Kidney epithelial cell (primary cell): Measurements from ENCODE around the gene EGR4. TPM values are rescaled to one million over a fixed set of nuclear protein-coding genes. Genes with fewer than 3 reads are reported as not detected.

Experiments used
- DNase-seq: peaks from one replicate; pipeline ENCODE4 v3.0.0-alpha.2; 2010; ENCODE audit warnings: low read depth
- H3K27me3 ChIP-seq: 2 replicates; pipeline ENCODE4 v1.6.0; 2011; ENCODE audit warnings: low read length; ENCODE audit not compliant: control insufficient read depth, insufficient read depth
- H3K36me3 ChIP-seq: 2 replicates; pipeline ENCODE4 v1.5.1; 2011; ENCODE audit warnings: low read length; ENCODE audit not compliant: control insufficient read depth, insufficient read depth
- H3K4me3 ChIP-seq: 2 replicates; pipeline ENCODE4 v1.5.1; 2011; ENCODE audit warnings: low read depth, mild to moderate bottlenecking, control low read depth, low read length
- CTCF ChIP-seq: IDR thresholded peaks from 2 replicates; pipeline ENCODE4 v1.5.1; 2011; ENCODE audit warnings: mild to moderate bottlenecking, moderate library complexity, low read length, control low read depth, inconsistent platforms; ENCODE audit not compliant: insufficient read depth, poor library complexity, severe bottlenecking
- total RNA-seq: library from RNA; depleted of rRNA; stranded (reverse); fragments of >200 nt; gene quantifications from 2 replicates; pipeline ENCODE4 v1.2.3, GENCODE V29; 2015

The EGR4 gene
- total RNA-seq, 1 donor from 2014 or later = not detected

DNA sequence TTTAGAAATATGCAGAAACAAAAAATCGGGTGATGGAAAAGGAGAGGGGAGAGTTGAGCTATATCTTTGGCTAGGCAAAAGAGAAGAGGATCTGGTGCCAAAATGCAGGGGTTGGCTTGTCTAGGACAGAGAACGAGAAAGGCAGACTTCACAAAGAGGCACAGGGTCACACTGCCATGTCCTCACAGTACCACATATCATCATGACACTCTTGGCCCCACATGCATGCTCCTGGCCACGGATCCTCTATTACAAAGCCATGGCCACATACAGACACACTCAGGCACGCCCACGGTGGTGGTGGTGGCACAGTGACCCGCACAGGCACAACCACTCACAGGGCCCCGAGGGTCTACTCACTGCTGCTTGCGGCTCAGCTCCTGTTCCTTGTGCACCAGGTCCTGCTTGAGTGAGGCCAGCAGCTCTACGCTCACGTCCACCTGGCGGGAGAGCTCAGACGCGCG lies 24.9 kb downstream of the EGR4 start:
- H3K4me3 ChIP-seq = peak overlapping the region; percentile 33
- TF ChIP-seq CTCF = no peak

GRCh38 chr2:73267008-73267407 lies 26.3 kb downstream of the EGR4 start:
- DNase-seq = no peak
- H3K4me3 ChIP-seq = no peak overlapping the region
- no peak for TF ChIP-seq CTCF
- H3K27me3 ChIP-seq = peaks cover 6% of the 10 kb centered on the region
- no peaks in the 10 kb centered on the region for H3K36me3 ChIP-seq

More for the DNA sequence above, 24.9 kb downstream of the EGR4 start:
- DNase-seq = no peak
- Histone ChIP-seq H3K27me3 (peaks cover 6% of the 10 kb centered on the region), H3K36me3 (no peaks in the 10 kb centered on the region)

- TF ChIP-seq CTCF = no peak
- DNase-seq = no peak
- no peak overlapping the region for H3K4me3 ChIP-seq
- no peaks in the 10 kb centered on the region for H3K36me3 ChIP-seq
- H3K27me3 ChIP-seq = peaks cover 6% of the 10 kb centered on the region
These were observed 27.1 kb downstream of the EGR4 start for GRCh38 chr2:73266061-73266901.

- no peak for TF ChIP-seq CTCF
- H3K27me3 ChIP-seq = peaks cover 6% of the 10 kb centered on the region
- no peak overlapping the region for H3K4me3 ChIP-seq
- DNase-seq = no peak
- no peaks in the 10 kb centered on the region for H3K36me3 ChIP-seq
These were observed 27.9 kb downstream of the EGR4 start for GRCh38 chr2:73265298-73266060.

DNA sequence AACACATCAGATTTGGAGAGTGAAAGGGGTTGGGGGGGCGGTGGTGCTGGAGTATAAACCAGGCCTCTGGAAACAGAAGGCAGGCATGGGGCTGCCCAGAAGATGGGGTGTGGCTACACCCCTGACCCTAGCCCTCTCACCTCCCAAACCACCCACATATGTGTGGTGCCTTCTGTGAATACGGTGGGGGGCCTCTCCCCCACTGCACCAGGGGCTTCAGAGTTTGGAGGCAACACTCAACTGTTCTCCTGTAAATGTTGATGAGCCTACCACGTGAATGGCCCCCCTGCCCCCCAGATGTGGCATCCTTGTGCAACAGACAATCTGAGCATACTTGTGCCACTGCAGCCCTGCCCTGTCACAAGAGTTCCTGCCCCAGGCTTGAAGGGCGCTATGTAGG lies 28.6 kb downstream of the EGR4 start:
- no peaks in the 10 kb centered on the region for H3K36me3 ChIP-seq
- H3K4me3 ChIP-seq = no peak overlapping the region
- DNase-seq = no peak
- peaks cover 6% of the 10 kb centered on the region for H3K27me3 ChIP-seq
- TF ChIP-seq CTCF = no peak

- TF ChIP-seq CTCF = no peak
- no peak for DNase-seq
- no peaks in the 10 kb centered on the region for H3K36me3 ChIP-seq
- H3K4me3 ChIP-seq = no peak overlapping the region
- peaks cover 6% of the 10 kb centered on the region for H3K27me3 ChIP-seq
These were observed 29.1 kb downstream of the EGR4 start for GRCh38 chr2:73264332-73264606.
